SW480 (cell line): Measurements from ENCODE around the gene ULK3.

ENCODE experiments used
- DNase-seq: peaks from one replicate; pipeline ENCODE4 v3.0.0-alpha.2; 2016; ENCODE audit warnings: low spot score

The ULK3 gene

DNA sequence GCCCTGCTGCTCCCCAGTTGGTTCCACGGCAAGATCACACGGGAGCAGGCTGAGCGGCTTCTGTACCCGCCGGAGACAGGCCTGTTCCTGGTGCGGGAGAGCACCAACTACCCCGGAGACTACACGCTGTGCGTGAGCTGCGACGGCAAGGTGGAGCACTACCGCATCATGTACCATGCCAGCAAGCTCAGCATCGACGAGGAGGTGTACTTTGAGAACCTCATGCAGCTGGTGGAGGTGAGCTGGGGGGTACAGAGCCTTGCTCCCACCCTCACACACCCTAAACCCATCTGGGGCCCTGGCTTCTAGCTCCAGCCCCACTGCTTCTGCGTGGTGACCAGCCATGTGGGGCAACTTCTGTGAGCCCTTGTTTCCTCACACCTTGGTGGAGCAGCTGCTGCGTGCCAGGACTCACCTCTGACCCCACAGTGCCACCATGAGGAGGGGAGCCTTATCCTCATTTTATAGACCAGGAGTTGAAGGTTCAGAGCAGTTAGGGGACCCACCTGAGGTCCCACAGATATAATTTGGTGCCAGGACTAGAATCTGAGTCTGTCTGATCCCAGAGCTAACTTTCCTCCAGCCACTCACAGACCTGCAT lies 43.6 kb downstream of the ULK3 start:
- DNase-seq: no peak

DNA sequence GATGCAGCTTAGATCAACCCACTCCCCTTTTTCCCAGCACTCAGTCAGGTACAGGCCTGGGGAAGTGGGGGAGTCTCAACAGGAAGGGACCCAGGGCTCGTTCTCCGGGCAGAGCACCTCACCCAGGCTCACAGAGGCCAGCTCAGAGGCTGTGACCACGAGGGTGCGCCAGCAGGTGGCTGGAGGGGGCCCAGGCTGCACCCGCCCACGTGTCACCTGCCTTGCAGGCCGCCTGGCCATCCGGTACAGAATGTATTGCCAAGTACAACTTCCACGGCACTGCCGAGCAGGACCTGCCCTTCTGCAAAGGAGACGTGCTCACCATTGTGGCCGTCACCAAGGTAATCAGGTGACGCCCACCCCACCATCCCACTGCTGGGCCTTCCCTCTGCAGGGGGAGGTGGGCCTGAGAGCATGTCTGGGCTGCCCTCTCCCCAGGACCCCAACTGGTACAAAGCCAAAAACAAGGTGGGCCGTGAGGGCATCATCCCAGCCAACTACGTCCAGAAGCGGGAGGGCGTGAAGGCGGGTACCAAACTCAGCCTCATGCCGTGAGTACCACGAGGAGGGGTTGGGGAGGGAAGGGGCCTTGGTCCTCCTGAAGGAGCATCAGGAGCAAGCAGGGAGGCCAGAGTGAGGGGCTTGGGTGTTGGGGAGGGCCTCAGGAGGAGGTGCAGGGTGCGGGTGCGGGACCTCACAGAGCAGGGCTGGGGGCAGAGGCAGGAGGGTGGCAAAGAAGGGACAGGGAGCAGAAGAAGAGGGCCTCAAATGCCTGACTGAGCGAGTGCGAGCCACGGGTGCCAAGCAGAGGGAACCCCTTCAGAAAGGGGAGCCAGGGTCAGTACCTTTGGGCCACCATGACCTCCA lies 44.3 kb downstream of the ULK3 start:
- peak; percentile 21 for DNase-seq

DNA sequence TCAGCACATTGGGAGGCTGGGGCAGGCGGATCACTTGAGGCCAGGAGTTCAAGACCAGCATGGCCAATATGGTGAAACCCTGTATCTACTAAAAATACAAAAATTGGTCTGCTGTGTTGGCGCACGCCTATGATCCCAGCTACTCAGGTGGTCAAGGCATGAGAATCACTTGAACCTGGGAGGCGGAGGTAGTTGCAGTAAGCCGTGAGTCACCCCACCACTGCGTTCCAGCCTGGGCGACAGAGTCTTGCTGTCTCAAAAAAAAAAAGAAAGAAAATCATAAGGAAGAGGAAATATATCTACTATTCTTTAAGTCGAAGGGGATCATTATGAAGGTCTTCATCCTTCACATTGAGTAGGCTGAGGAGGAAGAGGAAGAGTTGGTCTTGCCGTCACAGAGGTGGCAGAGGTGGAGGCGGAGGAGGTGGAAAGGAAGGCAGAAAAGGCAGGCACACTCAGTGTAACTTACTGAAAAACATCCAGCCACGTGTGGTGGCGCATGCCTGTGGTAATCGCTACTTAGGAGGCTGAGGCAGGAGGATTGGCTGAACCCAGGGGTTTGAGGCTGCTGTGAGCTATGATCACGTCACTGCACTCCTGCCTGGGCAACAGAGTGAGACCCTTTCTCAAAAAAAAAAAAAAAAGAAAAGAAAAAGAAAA lies 46.9 kb downstream of the ULK3 start:
- no peak for DNase-seq

DNA sequence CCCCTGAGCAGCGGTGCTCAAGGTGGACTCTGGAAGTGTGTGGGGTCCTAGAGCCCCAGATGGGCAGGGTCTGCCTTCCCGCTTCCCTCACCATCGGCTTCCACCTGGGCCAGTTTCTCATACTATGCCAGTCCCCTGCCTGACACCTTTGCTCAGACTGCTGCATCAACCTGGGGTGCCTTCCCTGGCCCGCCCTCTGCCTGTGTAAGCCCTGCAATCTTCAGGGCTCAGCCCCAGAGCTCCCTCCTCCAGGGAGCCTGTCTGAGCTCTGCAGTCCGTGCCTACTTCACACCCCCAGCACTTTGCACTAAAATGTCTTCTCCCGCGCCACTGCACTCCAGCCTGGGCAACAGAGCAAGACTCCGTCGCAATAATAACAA lies 48.0 kb downstream of the ULK3 start:
- no peak for DNase-seq

DNA sequence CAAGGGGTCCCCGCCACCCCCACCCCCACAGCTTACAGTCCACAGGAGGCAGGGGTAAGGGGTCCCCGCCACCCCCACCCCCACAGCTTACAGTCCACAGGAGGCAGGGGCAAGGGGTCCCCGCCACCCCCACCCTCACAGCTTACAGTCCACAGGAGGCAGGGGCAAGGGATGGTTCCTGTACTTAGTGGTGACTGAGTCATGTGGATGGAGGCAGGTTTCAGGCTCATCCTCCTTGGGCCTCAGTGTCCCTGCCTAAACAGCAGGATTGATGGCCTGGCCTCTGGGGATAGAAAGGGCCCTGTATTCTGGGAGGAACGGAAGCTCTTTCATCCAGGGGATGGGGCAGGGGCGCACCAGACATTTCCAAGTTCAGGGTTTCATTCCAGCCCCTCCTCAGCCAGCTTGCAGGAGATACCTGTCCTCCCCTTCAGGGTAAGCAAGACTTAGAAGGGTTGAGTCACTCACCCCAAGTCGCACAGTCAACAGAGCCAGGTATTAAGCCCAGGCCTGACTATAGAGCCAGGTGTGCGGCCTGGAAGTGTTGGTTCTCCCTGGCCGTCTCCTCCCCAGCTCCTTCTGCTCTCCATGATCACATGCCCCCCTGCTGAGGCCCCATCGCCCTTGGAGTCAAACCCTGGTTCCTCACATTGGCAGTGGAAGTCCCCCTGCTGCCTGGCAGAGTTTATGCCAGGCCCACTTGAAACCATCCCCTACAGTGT lies 48.5 kb downstream of the ULK3 start:
- no peak for DNase-seq

DNA sequence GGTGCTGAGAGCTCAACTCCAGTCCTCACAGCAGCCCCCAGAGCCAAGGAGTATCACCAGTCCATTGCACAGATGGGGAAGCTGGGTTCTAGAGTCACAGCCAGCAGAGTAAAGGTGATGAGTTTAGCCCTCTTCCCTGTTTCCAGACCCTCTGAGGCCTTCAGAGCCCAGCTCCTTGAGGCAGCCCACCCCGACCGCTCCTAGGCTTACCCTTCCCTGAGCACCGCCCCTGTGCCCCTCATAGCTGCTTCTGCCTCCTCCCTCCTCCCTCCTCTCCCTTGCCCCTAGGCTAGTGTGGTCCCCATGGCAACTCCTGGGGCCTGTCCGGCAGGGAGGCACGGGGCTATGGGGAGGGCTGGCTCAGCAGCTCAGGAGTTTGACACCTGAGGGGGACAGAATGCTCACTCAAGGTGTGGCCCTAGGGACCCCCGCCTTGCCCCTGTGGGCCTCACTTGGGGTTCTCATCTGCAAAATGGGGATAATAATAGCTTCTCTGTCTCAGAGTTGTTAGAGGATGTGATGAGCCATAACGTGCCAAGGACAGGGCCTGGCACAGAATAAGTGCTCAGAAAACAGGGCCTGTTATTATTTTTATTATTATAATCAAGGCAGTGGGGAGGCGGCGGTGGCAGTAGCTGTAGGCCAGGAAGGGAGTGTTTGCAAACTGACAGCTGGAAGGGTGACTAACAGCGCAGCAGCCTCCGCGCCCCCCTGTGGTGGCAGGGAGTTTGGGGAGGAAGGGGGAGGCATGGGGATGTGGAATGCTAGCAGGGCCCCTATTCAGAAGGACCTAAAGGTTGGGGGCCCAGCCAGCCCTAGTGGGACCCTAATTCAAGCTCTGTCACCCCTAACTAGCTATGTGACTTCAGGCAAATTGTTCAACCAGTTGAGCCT lies 49.6 kb downstream of the ULK3 start:
- DNase-seq: no peak

DNA sequence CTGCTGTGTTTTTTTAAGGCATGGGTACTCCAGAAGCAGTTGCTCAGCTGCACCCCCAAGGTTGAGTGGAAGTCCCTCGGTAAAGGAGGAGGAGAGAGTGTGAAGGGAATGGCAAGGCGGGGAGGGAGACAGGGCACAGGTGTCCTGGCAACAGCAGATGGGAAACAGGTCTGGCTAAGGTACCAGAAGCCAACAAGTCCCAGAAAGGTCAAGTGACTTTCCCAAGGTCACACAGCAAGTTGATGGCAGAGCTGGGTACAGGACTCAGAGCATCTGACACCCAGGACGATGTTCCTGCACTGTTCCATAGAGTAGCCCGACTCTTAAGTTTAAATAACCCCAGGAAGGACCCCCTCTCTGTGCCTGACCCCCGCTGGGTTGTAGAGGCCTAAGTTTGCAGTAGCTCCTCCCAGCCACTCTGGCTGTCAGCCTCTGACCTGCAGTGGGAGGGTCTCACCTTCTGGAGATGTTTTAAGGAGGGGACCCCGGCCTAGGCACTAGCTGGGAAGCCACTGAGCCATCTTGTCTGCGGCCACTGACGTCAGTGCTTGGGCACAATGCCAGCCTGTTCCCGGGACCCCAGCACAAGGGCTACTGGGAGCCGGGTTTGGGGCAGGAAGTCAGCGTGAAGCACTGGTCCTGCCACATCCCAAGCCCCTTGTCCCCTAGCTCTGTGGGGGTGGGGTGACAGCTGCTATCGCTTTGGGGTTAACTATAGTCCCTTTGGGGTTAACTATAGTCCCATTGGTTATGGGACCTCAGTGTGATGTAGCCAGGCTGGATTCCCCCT lies 50.5 kb downstream of the ULK3 start:
- no peak for DNase-seq

DNA sequence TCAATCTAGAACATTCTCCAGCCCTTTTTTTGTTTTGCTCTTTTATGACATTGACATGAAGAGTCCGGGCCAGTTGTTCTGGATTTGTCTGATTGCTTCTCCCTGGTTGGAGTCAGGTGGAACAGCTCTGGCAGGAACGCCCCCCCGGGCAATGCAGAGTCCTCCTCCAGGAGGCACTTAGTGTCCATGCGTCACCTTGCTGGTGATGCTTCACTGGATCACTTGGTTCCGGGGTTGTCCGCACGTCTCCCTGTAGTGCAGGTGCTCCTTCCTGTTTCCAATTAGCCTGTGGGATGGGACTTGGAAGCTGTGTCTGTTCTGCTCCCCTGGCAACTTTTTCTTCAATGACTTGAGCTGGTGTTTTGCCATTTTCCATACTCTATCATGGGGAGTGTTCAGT lies 51.3 kb downstream of the ULK3 start:
- no peak for DNase-seq

DNA sequence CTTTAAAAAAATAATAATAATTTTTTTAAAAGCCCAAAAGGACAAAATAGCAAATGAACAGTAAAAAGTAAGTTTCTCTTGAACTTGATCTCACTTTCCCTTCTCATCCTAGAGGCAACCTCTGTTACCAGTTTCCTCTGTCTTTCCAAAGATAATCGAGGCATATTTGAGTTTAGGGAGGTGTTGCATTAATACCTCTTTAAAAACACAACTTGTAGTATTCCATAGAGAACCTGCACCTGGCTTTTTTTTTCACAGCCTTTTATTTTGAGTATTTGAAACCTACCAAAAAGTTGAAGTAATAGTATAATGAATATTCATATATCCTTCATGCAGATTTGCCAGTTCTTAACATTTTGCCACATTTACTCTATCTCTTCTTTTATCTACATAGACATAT lies 51.9 kb downstream of the ULK3 start:
- no peak for DNase-seq

DNA sequence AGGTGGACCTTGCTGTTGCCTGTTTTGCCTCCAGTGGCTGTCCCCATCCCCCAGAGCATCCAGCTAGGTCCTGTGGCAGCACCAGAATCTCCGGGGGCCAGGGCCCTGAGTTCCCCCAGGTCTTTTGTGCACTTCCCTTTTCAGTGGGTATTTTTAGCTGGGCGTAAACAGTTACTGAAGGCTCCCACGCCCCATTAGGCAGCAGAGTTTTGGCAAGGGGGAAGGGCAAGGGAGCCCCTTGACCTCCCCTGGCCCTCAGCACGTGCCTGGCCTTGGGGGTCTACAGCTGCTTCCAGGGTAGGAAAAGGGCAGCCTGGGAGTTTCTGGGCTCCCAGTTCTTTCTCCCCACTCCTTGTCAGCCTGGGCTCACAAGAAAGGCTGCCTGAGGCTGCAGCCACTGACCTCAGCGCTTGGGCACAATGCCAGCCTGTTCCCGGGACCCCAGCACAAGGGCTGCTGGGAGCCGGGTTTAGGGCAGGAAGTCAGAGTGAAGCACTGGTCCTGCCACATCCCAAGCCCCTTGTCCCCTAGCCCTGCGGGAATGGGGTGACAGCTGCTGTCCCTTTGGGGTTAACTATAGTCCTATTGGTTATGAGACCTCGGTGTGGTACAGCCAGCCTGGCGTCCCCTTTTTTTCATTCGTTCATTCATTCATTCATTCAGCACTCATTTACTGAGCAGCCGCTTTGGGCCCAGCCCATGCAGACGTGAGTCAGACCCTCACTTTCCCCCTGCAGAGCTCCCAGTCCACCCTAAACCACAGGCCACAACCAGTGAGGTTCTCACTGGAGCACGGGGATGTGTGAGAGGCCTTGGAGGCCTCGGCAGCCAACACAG lies 52.7 kb downstream of the ULK3 start:
- peak; percentile 51 for DNase-seq

DNA sequence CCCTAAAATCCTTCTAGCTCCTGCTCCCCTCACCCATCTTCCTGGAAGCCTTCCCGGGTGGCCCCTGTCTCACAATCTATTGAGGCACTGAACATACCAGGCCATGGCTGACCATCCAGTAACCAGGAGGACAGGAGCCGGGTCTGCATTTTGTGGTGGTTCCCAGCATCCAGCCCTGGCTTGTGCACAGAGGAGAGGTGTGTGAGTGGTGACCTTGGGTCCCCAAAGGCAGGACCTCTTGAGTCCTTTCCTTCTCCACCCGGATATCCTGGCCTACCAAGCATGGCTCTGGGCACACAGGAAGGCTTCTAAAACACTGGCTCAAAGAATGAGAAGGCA lies 53.2 kb downstream of the ULK3 start:
- no peak for DNase-seq

DNA sequence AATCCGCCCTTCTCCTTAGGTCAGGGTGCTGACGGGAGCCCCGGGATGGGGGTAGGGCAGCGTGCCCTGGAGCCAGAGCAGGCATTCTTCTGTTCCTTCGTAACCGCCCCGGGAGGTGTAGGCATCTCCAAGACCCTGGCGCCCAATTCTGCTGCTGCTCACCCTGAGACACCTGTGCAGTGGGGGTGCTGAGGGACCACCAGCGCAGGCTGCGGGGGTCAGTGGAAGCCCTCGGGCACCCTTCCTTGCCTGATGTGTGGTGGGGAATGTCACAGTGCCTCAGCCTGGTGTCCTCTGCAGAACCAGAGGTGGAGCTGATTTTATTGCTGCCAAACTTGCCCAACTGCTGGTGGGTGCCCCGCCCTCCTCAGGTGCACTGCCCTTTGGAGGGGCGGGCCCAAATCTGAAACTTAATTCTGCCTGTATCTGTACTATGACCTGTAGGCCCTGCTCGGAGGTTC lies 53.8 kb downstream of the ULK3 start:
- peak; percentile 66 for DNase-seq

DNA sequence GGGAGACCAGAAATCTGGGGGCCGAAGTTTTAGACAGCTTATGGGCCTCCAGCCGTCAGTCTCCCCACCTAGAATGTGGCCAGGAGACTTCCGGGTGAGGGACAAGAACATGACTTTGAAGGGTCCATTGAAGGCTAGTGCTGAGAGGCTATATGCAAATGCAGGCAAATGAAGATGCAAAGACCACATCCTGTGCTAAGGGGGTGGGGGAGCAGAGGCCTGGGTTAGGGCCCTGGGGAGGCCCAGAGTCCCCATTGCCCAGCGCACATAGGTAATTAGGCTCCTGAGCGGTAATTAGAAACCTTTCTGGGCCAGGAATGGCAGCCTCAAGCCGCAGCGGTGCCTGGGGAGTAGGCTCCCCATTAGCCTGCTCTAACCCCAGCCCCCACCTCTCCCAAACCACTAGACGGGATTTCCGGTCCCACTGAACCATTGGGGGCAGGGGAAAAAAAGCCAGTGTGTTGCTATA lies 54.2 kb downstream of the ULK3 start:
- DNase-seq: no peak

DNA sequence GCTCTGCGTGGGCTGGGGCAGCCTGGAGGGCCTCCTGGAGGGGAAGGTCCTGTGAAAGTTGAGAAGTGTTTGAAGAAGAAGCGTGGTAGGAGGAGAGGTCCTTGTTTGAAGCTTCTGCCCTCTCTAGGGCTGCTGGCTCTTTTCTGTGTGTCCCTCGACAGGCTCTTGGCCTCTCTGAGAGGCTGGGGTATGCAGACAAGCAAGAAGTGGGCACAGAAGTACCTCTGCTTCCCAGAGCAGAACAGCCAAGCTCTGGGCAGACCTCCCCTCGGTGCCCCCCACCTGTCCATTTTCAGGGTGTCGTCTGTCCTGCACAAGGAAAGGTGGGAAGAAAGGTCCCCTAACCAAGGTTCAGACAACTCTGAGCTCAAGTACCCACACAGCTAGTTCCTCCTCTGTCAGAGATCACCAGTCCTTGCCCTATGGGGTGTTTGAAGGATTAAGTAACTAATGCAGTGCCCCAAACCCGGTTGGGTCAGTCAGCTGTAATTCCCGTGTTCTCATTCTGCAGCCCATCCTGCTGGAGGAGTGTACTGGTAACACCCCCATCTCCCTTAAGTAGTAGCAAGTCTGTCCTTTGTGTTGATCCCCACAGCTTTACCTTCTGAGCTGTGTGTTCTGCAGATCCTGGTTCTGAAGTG lies 54.8 kb downstream of the ULK3 start:
- no peak for DNase-seq

DNA sequence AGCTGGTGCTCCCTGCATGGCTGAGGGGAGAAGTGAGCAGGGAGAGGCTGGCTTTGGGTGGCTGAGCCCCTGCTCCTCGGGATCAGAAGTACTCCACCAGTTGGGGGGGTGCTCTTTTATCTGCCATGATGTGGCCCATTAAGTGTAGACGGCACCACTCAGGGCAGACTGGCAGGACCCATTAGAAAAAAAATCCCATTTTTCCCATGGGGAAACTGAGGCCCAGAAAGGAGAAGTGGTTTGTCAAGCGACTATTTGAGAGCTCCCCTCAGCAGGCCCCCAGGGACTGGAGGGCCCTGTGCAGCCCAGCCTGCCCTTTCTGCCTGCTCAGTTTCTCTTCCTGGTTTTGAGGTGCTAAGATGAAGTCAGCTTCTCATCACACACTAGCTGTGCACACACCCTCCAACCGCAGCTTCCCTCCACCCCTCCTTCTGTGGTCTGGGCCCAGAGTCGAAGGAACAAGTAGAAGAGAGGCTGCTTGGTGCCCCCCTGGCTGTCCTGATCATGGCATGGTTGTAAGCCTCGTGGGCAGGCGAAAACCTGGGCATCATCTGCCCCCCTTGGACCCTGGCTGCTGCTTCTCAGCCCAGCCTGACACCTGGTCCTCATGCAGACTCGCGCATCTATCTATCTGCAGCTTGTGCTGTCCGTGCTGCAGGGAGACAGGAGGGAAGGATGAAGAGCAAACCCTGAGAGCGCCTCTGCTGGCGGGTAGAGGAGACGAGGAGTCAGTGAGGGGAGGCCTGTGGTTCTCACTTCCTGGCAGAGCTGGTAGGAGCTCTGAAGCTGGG lies 55.5 kb downstream of the ULK3 start:
- DNase-seq: peak; percentile 60

DNA sequence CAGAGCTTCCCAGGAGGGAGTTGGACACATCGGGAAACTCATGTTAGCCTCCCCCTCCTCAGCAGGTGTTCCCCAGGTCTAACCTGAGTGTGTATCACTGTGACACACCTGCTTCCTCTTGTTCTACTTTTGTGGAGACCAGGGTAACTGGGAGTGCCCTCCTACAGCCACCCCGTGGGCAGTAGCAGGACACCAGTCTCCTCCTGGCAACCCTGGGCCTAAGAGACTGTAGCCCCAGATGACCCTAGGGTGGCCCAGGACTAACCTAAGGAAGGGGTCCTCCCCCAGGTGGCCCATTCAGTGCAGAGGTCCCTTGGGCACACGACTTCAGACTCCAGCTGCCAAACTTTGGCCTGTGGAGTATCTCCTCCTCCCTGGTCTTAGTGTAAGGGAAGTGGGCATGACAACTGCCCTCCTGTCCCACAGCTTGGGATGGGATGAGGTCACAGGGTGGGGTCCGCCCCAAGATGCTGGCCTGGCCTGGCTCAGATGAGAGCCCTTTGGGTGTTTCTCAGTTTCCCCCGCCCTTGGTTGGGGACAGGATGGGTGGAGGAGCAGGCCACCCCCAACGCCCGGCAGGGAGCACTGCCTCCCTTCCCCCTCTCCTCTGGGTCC lies 56.3 kb downstream of the ULK3 start:
- DNase-seq: no peak
